ENCODE results near the gene MAP3K20. TPM values are rescaled to one million over a fixed set of nuclear protein-coding genes. Genes with fewer than 3 reads are reported as not detected.

The MAP3K20 gene
- total RNA-seq, 1 experiment from 2014 or later: 40.0 TPM

DNA sequence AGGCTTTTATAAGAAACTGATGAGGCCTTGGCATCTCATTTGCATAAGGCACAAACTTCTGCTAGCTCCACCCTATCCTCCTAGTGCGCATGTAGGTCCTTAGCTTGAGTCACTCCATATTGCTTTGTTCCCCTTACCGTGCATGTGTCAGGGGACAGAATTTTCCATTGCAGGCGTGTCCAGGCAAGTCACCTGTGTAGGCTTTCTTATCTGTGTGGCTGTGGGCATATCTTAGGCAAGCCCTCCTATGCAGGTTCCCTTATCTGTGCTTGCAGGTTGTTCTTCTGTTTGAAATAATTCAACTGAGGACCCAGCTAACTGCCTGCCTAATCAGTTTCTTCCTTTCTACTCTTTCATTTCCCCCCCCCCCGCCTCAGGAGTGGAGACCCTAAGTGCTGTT lies 215.8 kb downstream of the MAP3K20 start:
- intact Hi-C loops (cut with micrococcal nuclease; ENCODE audit: unreplicated experiment): no loop called here
- Histone ChIP-seq H3K4me3 (ENCODE audit: low read depth, low read length, poor library complexity, severe bottlenecking) (no peak overlapping the region), H3K4me1 (ENCODE audit: insufficient read depth, low read length, poor library complexity, severe bottlenecking) (no peaks in the 10 kb centered on the region), H3K27ac (ENCODE audit: low read depth, low read length, poor library complexity, severe bottlenecking) (no peak overlapping the region), H3K36me3 (ENCODE audit: insufficient read depth, low read length, poor library complexity, severe bottlenecking) (no peaks in the 10 kb centered on the region), H3K9me3 (ENCODE audit: low read depth, low read length, poor library complexity, severe bottlenecking) (peaks cover 6% of the 10 kb centered on the region), H3K27me3 (replicated peaks; ENCODE audit: insufficient read depth, low read depth, low read length, poor library complexity) (no peaks in the 10 kb centered on the region)
- no peak for TF ChIP-seq CTCF (conservative IDR thresholded peaks at IDR 0.05; ENCODE audit: low read depth, low read length)
- no peak for TF ChIP-seq EZH2 (IDR thresholded peaks at IDR 0.05; ENCODE audit: borderline replicate concordance, low read depth, low read length, poor library complexity, severe bottlenecking)
- ChIA-PET POLR2A (ENCODE audit: low non-redundant PET) (no interaction called here), CTCF (no interaction called here)
- BruUV-seq (replicated peaks): no TSS peak
- DNase-seq (ENCODE audit: low spot score): no peak

DNA sequence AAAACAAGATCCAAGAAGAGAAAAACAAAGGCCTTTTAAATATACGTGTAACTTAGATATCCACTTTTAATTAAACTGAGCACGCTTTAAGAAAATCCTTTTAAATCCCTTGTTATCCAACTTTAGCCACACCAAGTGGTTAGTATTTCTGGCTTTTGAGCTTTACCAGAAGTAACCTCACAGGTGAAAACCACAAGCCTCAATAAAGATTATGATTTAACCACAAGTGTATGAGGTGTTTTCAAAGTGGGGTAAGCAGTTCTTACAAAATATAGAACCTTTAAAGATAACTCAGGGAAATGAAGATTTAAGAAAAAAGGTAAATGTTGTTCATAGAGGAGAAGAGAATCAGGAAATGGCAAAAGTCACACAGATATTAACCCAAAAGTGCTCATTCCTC lies 220.6 kb downstream of the MAP3K20 start:
- POLR2A ChIA-PET (ENCODE audit: low non-redundant PET): no interaction called here
- no peak for DNase-seq (ENCODE audit: low spot score)
- no peaks in the 10 kb centered on the region for H3K27me3 ChIP-seq (replicated peaks; ENCODE audit: insufficient read depth, low read depth, low read length, poor library complexity)
- no peak overlapping the region for H3K27ac ChIP-seq (ENCODE audit: low read depth, low read length, poor library complexity, severe bottlenecking)
- intact Hi-C loops (cut with micrococcal nuclease; ENCODE audit: unreplicated experiment): no loop called here
- no peak overlapping the region for H3K4me3 ChIP-seq (ENCODE audit: low read depth, low read length, poor library complexity, severe bottlenecking)
- H3K36me3 ChIP-seq (ENCODE audit: insufficient read depth, low read length, poor library complexity, severe bottlenecking): no peaks in the 10 kb centered on the region
- BruUV-seq (replicated peaks): no TSS peak
- CTCF ChIA-PET: no interaction called here
- no peaks in the 10 kb centered on the region for H3K4me1 ChIP-seq (ENCODE audit: insufficient read depth, low read length, poor library complexity, severe bottlenecking)
- H3K9me3 ChIP-seq (ENCODE audit: low read depth, low read length, poor library complexity, severe bottlenecking): peaks cover 26% of the 10 kb centered on the region
- TF ChIP-seq CTCF (conservative IDR thresholded peaks at IDR 0.05; ENCODE audit: low read depth, low read length) (no peak), EZH2 (IDR thresholded peaks at IDR 0.05; ENCODE audit: borderline replicate concordance, low read depth, low read length, poor library complexity, severe bottlenecking) (no peak)

DNA sequence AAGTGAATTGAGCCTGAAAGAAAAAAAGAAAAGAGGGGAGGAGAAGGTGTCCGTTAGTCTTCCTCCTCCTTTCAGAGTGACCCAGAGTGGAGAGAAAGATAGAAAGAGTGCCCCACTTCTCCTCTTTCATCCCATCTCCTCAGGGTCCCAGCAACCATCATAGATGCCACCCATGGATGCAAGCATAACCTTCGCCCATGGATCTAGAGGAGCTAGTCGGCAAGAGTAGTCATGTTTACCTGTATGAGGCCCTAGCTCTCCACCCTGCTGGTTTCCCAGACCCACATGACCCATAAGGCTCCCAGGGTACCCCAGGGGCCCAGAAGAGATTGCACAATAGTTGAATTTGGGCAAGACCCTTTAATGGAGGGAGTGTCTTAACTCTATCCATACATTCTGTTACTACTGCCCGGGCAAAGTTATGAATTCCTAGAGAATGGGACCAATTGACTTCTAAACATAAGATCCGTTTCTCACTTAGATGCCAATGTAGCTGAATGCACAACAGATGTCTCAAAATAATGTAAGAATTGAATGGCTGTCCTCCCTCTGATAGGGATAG lies 223.0 kb downstream of the MAP3K20 start:
- intact Hi-C loops (cut with micrococcal nuclease; ENCODE audit: unreplicated experiment): no loop called here
- TF ChIP-seq EZH2 (IDR thresholded peaks at IDR 0.05; ENCODE audit: borderline replicate concordance, low read depth, low read length, poor library complexity, severe bottlenecking): no peak
- TF ChIP-seq CTCF (conservative IDR thresholded peaks at IDR 0.05; ENCODE audit: low read depth, low read length): no peak
- Histone ChIP-seq H3K36me3 (ENCODE audit: insufficient read depth, low read length, poor library complexity, severe bottlenecking) (no peaks in the 10 kb centered on the region), H3K27ac (ENCODE audit: low read depth, low read length, poor library complexity, severe bottlenecking) (no peak overlapping the region), H3K27me3 (replicated peaks; ENCODE audit: insufficient read depth, low read depth, low read length, poor library complexity) (no peaks in the 10 kb centered on the region), H3K4me3 (ENCODE audit: low read depth, low read length, poor library complexity, severe bottlenecking) (no peak overlapping the region), H3K4me1 (ENCODE audit: insufficient read depth, low read length, poor library complexity, severe bottlenecking) (no peaks in the 10 kb centered on the region), H3K9me3 (ENCODE audit: low read depth, low read length, poor library complexity, severe bottlenecking) (peaks cover 23% of the 10 kb centered on the region)
- BruUV-seq (replicated peaks): no TSS peak
- CTCF ChIA-PET: no interaction called here
- POLR2A ChIA-PET (ENCODE audit: low non-redundant PET): no interaction called here
- DNase-seq (ENCODE audit: low spot score): no peak

Data from A673 (cell line).